ENCODE results near the gene SDCCAG8. TPM values are rescaled to one million over a fixed set of nuclear protein-coding genes. Genes with fewer than 3 reads are reported as not detected.

The SDCCAG8 gene
- total and polyA plus RNA-seq, 4 donors: 8.5 to 25.8 (median 17.5) TPM

DNA sequence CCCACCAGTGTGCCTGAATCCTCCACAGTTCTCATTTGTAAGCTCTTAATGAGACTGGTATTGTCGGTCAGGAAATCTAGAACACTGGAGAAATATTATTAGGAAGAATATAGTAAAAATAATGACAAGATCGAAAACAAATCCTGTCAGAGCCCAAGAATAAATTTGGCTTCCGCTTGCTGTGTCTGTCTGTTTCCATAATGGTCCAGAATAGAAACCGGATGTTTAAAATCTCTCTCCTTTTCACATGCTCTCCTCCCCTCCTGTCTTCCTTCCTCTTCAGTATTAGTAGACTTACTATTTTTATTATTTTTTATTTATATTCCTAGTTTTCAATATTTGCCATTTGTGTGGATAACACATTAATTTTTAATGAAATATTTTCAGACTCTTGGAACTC lies 187.7 kb downstream of the SDCCAG8 start:
- no peak overlapping the region for H3K27ac ChIP-seq (ENCODE audit: low read depth in 1 of 2, low read length in 2 of 2)
- TF ChIP-seq FOXA1 (IDR thresholded peaks at IDR 0.05): no peak
- no peak for TF ChIP-seq EGR1 (IDR thresholded peaks at IDR 0.05; ENCODE audit: low read depth in 2 of 2)
- TF ChIP-seq YY1 (IDR thresholded peaks at IDR 0.05): no peak
- TF ChIP-seq, protein P1, sequence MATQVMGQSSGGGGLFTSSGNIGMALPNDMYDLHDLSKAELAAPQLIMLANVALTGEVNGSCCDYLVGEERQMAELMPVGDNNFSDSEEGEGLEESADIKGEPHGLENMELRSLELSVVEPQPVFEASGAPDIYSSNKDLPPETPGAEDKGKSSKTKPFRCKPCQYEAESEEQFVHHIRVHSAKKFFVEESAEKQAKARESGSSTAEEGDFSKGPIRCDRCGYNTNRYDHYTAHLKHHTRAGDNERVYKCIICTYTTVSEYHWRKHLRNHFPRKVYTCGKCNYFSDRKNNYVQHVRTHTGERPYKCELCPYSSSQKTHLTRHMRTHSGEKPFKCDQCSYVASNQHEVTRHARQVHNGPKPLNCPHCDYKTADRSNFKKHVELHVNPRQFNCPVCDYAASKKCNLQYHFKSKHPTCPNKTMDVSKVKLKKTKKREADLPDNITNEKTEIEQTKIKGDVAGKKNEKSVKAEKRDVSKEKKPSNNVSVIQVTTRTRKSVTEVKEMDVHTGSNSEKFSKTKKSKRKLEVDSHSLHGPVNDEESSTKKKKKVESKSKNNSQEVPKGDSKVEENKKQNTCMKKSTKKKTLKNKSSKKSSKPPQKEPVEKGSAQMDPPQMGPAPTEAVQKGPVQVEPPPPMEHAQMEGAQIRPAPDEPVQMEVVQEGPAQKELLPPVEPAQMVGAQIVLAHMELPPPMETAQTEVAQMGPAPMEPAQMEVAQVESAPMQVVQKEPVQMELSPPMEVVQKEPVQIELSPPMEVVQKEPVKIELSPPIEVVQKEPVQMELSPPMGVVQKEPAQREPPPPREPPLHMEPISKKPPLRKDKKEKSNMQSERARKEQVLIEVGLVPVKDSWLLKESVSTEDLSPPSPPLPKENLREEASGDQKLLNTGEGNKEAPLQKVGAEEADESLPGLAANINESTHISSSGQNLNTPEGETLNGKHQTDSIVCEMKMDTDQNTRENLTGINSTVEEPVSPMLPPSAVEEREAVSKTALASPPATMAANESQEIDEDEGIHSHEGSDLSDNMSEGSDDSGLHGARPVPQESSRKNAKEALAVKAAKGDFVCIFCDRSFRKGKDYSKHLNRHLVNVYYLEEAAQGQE (IDR thresholded peaks at IDR 0.05): no peak
- TF ChIP-seq TAF1 (conservative IDR thresholded peaks at IDR 0.05): no peak
- no peak for TF ChIP-seq SP1 (IDR thresholded peaks at IDR 0.05)
- no peak for TF ChIP-seq GABPA (IDR thresholded peaks at IDR 0.05 in 1 of 2, conservative IDR thresholded peaks at IDR 0.05 in 1 of 2)
- TF ChIP-seq RXRA (IDR thresholded peaks at IDR 0.05): no peak
- no peak for TF ChIP-seq JUND (IDR thresholded peaks at IDR 0.05)
- WGBS: 75% methylated on average over 4 of the region's 4 CpGs

DNA sequence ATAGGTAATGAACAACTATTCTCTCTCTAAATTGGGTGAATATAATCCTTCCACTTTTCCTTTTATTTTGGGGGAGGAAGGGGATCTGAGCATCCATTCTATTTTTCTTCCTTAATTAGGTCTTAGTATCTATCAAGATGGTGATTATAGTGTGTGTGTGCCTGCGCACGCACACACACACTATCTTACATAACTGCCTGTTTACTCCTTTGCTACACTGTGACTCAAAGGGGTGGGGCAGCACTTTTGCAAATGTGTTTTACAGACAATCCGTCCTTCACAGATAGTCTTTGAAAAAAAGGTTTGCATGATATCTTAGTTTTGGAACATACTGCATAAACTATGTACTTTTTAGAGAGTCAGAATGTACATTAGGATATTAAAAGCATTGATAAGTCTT lies 191.5 kb downstream of the SDCCAG8 start:
- DNase-seq (ENCODE audit: low spot score): no peak
- peak; percentile 47 for TF ChIP-seq YY1 (IDR thresholded peaks at IDR 0.05)
- TF ChIP-seq JUND (IDR thresholded peaks at IDR 0.05): peak in 1 of 2 donors; percentile 43
- no peak for TF ChIP-seq HNF4G (IDR thresholded peaks at IDR 0.05)
- TF ChIP-seq, protein P2, sequence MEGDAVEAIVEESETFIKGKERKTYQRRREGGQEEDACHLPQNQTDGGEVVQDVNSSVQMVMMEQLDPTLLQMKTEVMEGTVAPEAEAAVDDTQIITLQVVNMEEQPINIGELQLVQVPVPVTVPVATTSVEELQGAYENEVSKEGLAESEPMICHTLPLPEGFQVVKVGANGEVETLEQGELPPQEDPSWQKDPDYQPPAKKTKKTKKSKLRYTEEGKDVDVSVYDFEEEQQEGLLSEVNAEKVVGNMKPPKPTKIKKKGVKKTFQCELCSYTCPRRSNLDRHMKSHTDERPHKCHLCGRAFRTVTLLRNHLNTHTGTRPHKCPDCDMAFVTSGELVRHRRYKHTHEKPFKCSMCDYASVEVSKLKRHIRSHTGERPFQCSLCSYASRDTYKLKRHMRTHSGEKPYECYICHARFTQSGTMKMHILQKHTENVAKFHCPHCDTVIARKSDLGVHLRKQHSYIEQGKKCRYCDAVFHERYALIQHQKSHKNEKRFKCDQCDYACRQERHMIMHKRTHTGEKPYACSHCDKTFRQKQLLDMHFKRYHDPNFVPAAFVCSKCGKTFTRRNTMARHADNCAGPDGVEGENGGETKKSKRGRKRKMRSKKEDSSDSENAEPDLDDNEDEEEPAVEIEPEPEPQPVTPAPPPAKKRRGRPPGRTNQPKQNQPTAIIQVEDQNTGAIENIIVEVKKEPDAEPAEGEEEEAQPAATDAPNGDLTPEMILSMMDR (IDR thresholded peaks at IDR 0.05; ENCODE audit: low read depth, low read length, missing input control): no peak
- TF ChIP-seq SP1 (IDR thresholded peaks at IDR 0.05): no peak
- peak; percentile 68 for TF ChIP-seq FOXA2 (IDR thresholded peaks at IDR 0.05)
- no peak for TF ChIP-seq GABPA (IDR thresholded peaks at IDR 0.05 in 1 of 2, conservative IDR thresholded peaks at IDR 0.05 in 1 of 2)
- TF ChIP-seq, protein P1 (IDR thresholded peaks at IDR 0.05): no peak
- no peak for TF ChIP-seq FOXA1 (IDR thresholded peaks at IDR 0.05)
- TF ChIP-seq, protein P3, sequence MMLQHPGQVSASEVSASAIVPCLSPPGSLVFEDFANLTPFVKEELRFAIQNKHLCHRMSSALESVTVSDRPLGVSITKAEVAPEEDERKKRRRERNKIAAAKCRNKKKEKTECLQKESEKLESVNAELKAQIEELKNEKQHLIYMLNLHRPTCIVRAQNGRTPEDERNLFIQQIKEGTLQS (IDR thresholded peaks at IDR 0.05): no peak
- TF ChIP-seq HNF4A (conservative IDR thresholded peaks at IDR 0.05): peak; percentile 18 to 34
- TF ChIP-seq RXRA (IDR thresholded peaks at IDR 0.05): peak in 1 of 2 donors; percentile 35
- no peak for TF ChIP-seq EGR1 (IDR thresholded peaks at IDR 0.05; ENCODE audit: low read depth in 2 of 2)
- peak; percentile 21 for TF ChIP-seq RAD21 (IDR thresholded peaks at IDR 0.05)
- TF ChIP-seq, protein P4, sequence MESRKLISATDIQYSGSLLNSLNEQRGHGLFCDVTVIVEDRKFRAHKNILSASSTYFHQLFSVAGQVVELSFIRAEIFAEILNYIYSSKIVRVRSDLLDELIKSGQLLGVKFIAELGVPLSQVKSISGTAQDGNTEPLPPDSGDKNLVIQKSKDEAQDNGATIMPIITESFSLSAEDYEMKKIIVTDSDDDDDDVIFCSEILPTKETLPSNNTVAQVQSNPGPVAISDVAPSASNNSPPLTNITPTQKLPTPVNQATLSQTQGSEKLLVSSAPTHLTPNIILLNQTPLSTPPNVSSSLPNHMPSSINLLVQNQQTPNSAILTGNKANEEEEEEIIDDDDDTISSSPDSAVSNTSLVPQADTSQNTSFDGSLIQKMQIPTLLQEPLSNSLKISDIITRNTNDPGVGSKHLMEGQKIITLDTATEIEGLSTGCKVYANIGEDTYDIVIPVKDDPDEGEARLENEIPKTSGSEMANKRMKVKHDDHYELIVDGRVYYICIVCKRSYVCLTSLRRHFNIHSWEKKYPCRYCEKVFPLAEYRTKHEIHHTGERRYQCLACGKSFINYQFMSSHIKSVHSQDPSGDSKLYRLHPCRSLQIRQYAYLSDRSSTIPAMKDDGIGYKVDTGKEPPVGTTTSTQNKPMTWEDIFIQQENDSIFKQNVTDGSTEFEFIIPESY (IDR thresholded peaks at IDR 0.05): no peak
- no peak for TF ChIP-seq NR2F2 (IDR thresholded peaks at IDR 0.05)
- Histone ChIP-seq H3K9ac (ENCODE audit: low read depth in 1 of 2, low read length in 2 of 2) (peak overlapping the region in 1 of 2 donors; percentile 32), H3K36me3 (ENCODE audit: control insufficient read depth in 4 of 4, insufficient read depth in 3 of 4, low read depth in 1 of 4, low read length in 3 of 4) (no peaks in the 10 kb centered on the region), H3K9me3 (ENCODE audit: control insufficient read depth in 4 of 4, low read length in 3 of 4) (no peaks in the 10 kb centered on the region), H3K27ac (ENCODE audit: low read depth in 1 of 2, low read length in 2 of 2) (peak overlapping the region; percentile 25 to 37), H3K27me3 (ENCODE audit: control insufficient read depth in 4 of 4, insufficient read depth in 4 of 4, low read length in 3 of 4) (no peaks in the 10 kb centered on the region), H3K4me1 (ENCODE audit: control insufficient read depth in 4 of 4, insufficient read depth in 4 of 4, low read length in 3 of 4) (peaks cover 3 to 11% (median 3%) of the 10 kb centered on the region in 4 donors), H3K4me3 (ENCODE audit: low read depth in 1 of 3, low read length in 3 of 3) (no peak overlapping the region)
- 33% methylated on average over 3 of the region's 3 CpGs for WGBS

More for the DNA sequence above, 187.7 kb downstream of the SDCCAG8 start:
- Histone ChIP-seq H3K36me3 (ENCODE audit: control insufficient read depth in 4 of 4, insufficient read depth in 3 of 4, low read depth in 1 of 4, low read length in 3 of 4) (no peaks in the 10 kb centered on the region), H3K9ac (ENCODE audit: low read depth in 1 of 2, low read length in 2 of 2) (no peak overlapping the region), H3K4me3 (ENCODE audit: low read depth in 1 of 3, low read length in 3 of 3) (no peak overlapping the region), H3K4me1 (ENCODE audit: control insufficient read depth in 4 of 4, insufficient read depth in 4 of 4, low read length in 3 of 4) (peaks cover 0 to 12% (median 3%) of the 10 kb centered on the region in 4 donors), H3K9me3 (ENCODE audit: control insufficient read depth in 4 of 4, low read length in 3 of 4) (no peaks in the 10 kb centered on the region), H3K27me3 (ENCODE audit: control insufficient read depth in 4 of 4, insufficient read depth in 4 of 4, low read length in 3 of 4) (no peaks in the 10 kb centered on the region)
- no peak for DNase-seq (ENCODE audit: low spot score)
